Panc1 (cell line): Measurements from ENCODE around the gene APP. TPM values are rescaled to one million over a fixed set of nuclear protein-coding genes. Genes with fewer than 3 reads are reported as not detected.

Source experiments
- ATAC-seq: fragments of 200-7000 bp; cut with Tn5 transposase; 2 replicates; pipeline ENCODE4 v1.9.1; 2020; ENCODE audit warnings: mild to moderate bottlenecking, moderate library complexity
- BruUV-seq: library from RNA; stranded (reverse); fragments of 400-500 nt; replicated peaks from 2 replicates; lab custom pipeline; 2021; lab: Mats Ljungman, UMichigan
- CTCF ChIA-PET: fragments of 300-600 bp; sonication (Branson Sonifier 250); formaldehyde crosslinking; loops from one replicate; lab custom pipeline; 2022; ENCODE audit warnings: antibody characterized with exemption; lab: Charles Lee
- POLR2A ChIA-PET: fragments of 300-600 bp; sonication (Branson Sonifier 250); formaldehyde crosslinking; loops from one replicate; lab custom pipeline; 2022; ENCODE audit warnings: antibody characterized with exemption; lab: Charles Lee
- DNase-seq: peaks from one replicate; pipeline ENCODE4 v3.0.0-alpha.2; 2010; ENCODE audit warnings: low read depth, low spot score
- H3K27ac ChIP-seq: 2 replicates; pipeline ENCODE4 v1.5.1; 2011; ENCODE audit warnings: mild to moderate bottlenecking, low read length, inconsistent platforms
- H3K27me3 ChIP-seq: fragments of 200-500 bp; sonication (Bioruptor generic); 2 replicates; pipeline ENCODE4 v1.6.0; 2014; ENCODE audit warnings: low read length, inconsistent platforms; ENCODE audit not compliant: control insufficient read depth, insufficient read depth
- H3K36me3 ChIP-seq: fragments of 200-500 bp; sonication (Bioruptor generic); 2 replicates; pipeline ENCODE4 v1.5.1; 2014; ENCODE audit warnings: inconsistent platforms, mild to moderate bottlenecking, low read length, moderate library complexity; ENCODE audit not compliant: control insufficient read depth, insufficient read depth
- H3K4me1 ChIP-seq: 2 replicates; pipeline ENCODE4 v1.5.1; 2011; ENCODE audit warnings: inconsistent platforms, mild to moderate bottlenecking, low read length, moderate library complexity; ENCODE audit not compliant: control insufficient read depth, insufficient read depth
- H3K4me3 ChIP-seq, 2 experiments: 2 replicates each; pipeline ENCODE4 v1.5.1; 2011 to 2012; ENCODE audit warnings: low read depth in 2 of 2, low read length in 2 of 2, mild to moderate bottlenecking in 2 of 2, inconsistent platforms in 1 of 2, moderate library complexity in 1 of 2
- H3K9me3 ChIP-seq: fragments of 200-500 bp; sonication (Bioruptor generic); 2 replicates; pipeline ENCODE4 v1.5.1; 2014; ENCODE audit warnings: low read depth, mild to moderate bottlenecking, inconsistent platforms, low read length, moderate library complexity; ENCODE audit not compliant: control insufficient read depth, insufficient read depth
- CTCF ChIP-seq: fragments of 450-650 bp; IDR thresholded peaks from 2 replicates; pipeline ENCODE4 v1.5.1; 2017; ENCODE audit warnings: mild to moderate bottlenecking
- POLR2AphosphoS5 ChIP-seq: IDR thresholded peaks from 2 replicates; pipeline ENCODE4 v1.6.1; 2012; ENCODE audit warnings: mild to moderate bottlenecking, low read depth, low read length, moderate library complexity
- REST ChIP-seq, 2 experiments: IDR thresholded peaks; 2 replicates each; pipeline ENCODE4 v1.6.1; 2011 to 2012; ENCODE audit warnings: low read depth in 2 of 2, control low read depth in 1 of 2, low read length in 1 of 2, mild to moderate bottlenecking in 1 of 2, moderate library complexity in 1 of 2; ENCODE audit not compliant: insufficient read depth in 1 of 2
- SIN3A ChIP-seq: IDR thresholded peaks from 2 replicates; pipeline ENCODE4 v1.6.1; 2012; ENCODE audit warnings: low read depth, mild to moderate bottlenecking, low read length, moderate library complexity, borderline replicate concordance; ENCODE audit not compliant: insufficient read depth
- TCF7L2 ChIP-seq: IDR thresholded peaks from 2 replicates; pipeline ENCODE4 v1.6.1; 2011; ENCODE audit warnings: mild to moderate bottlenecking, low read depth, low read length, inconsistent platforms
- in situ Hi-C: cut with HindIII; loops from 2 replicates; pipeline ENCODE4 v1.10.0; 2016; ENCODE audit warnings: low sequenced_read_pairs, low pct_unique_long_range_greater_than_20kb
- intact Hi-C: fragments of 100-400 bp; cut with micrococcal nuclease; formaldehyde crosslinking; loops from one replicate; pipeline ENCODE4 v1.10.0; 2022; ENCODE audit not compliant: unreplicated experiment
- total RNA-seq: library from RNA; stranded (reverse); gene quantifications from one replicate; pipeline ENCODE4 v1.2.1, GENCODE V29; 2021; ENCODE audit not compliant: unreplicated experiment

The APP gene
- total RNA-seq, 1 experiment from 2014 or later: 542 TPM

GRCh38 chr21:25953196-25953595, 217.4 kb downstream of the APP start:
- no peak overlapping the region for H3K27ac ChIP-seq
- ATAC-seq: no peak
- in situ Hi-C loops: no loop called here
- no peaks in the 10 kb centered on the region for H3K4me1 ChIP-seq
- ChIA-PET POLR2A (no interaction called here), CTCF (no interaction called here)
- H3K27me3 ChIP-seq: no peaks in the 10 kb centered on the region
- no TSS peak for BruUV-seq
- H3K9me3 ChIP-seq: no peaks in the 10 kb centered on the region
- no peak for TF ChIP-seq TCF7L2
- TF ChIP-seq SIN3A: no peak
- TF ChIP-seq CTCF: no peak
- no peak for TF ChIP-seq REST (IDR thresholded peaks at IDR 0.05; ENCODE audit: insufficient read depth in 1 of 2, low read depth in 2 of 2, low read length in 1 of 2)
- TF ChIP-seq POLR2AphosphoS5: no peak
- DNase-seq: no peak
- intact Hi-C loops: no loop called here
- peaks cover 9% of the 10 kb centered on the region for H3K36me3 ChIP-seq
- H3K4me3 ChIP-seq: no peak overlapping the region

GRCh38 chr21:25952306-25952705, 218.3 kb downstream of the APP start:
- ATAC-seq: no peak
- H3K27ac ChIP-seq: no peak overlapping the region
- H3K36me3 ChIP-seq: peaks cover 9% of the 10 kb centered on the region
- no peak for TF ChIP-seq CTCF
- TF ChIP-seq POLR2AphosphoS5: no peak
- TF ChIP-seq SIN3A: no peak
- TF ChIP-seq REST (IDR thresholded peaks at IDR 0.05; ENCODE audit: insufficient read depth in 1 of 2, low read depth in 2 of 2, low read length in 1 of 2): no peak
- TF ChIP-seq TCF7L2: no peak
- DNase-seq: no peak
- no peaks in the 10 kb centered on the region for H3K27me3 ChIP-seq
- intact Hi-C loops: no loop called here
- H3K4me1 ChIP-seq: no peaks in the 10 kb centered on the region
- POLR2A ChIA-PET: no interaction called here
- no TSS peak for BruUV-seq
- H3K9me3 ChIP-seq: no peaks in the 10 kb centered on the region
- CTCF ChIA-PET: no interaction called here
- H3K4me3 ChIP-seq: no peak overlapping the region
- in situ Hi-C loops: no loop called here
